Stimulated activated CD8-positive, alpha-beta memory T cell treated with anti-CD3 and anti-CD28 coated beads, Interleukin-7, amount 100 ng/mL, for 48 hours (primary cell): ENCODE data around the gene NHSL2.

Experiments
- DNase-seq, 2 donors: peaks; one replicate each; pipeline ENCODE4 v3.0.0-alpha.2; 2020; ENCODE audit warnings: low read depth in 1 of 2; ENCODE audit errors: extremely low read depth in 1 of 2

Gene NHSL2

GRCh38 chrX:72102126-72102525, 191.5 kb downstream of the NHSL2 start:
- DNase-seq: no peak

GRCh38 chrX:72102760-72103159, 192.1 kb downstream of the NHSL2 start:
- DNase-seq: no peak

GRCh38 chrX:72105436-72105835, 194.8 kb downstream of the NHSL2 start:
- DNase-seq: peak in 1 of 2 donors; percentile 25

GRCh38 chrX:72107320-72107719, 196.7 kb downstream of the NHSL2 start:
- no peak for DNase-seq

- DNase-seq: no peak
Observed at GRCh38 chrX:72107841-72108595, 197.4 kb downstream of the NHSL2 start.

- no peak for DNase-seq
Observed at GRCh38 chrX:72108666-72109065, 198.0 kb downstream of the NHSL2 start.

GRCh38 chrX:72110051-72110875, 199.6 kb downstream of the NHSL2 start:
- DNase-seq: no peak

- no peak for DNase-seq
Observed at GRCh38 chrX:72110876-72111708, 200.4 kb downstream of the NHSL2 start.

GRCh38 chrX:72113461-72113860, 202.8 kb downstream of the NHSL2 start:
- no peak for DNase-seq

GRCh38 chrX:72114306-72114705, 203.7 kb downstream of the NHSL2 start:
- DNase-seq: no peak

GRCh38 chrX:72114807-72115206, 204.2 kb downstream of the NHSL2 start:
- DNase-seq: no peak

GRCh38 chrX:72115380-72115779, 204.7 kb downstream of the NHSL2 start:
- DNase-seq: no peak

- DNase-seq: no peak
Observed at GRCh38 chrX:72117636-72118210, 207.1 kb downstream of the NHSL2 start.

GRCh38 chrX:72120837-72121236, 210.2 kb downstream of the NHSL2 start:
- no peak for DNase-seq

- DNase-seq: no peak
Observed at GRCh38 chrX:72121383-72121782, 210.7 kb downstream of the NHSL2 start.

- DNase-seq: no peak
Observed at GRCh38 chrX:72122621-72123337, 212.1 kb downstream of the NHSL2 start.

- DNase-seq: no peak
Observed at GRCh38 chrX:72123471-72124185, 213.0 kb downstream of the NHSL2 start.

- DNase-seq: no peak
Observed at GRCh38 chrX:72124540-72125201, 214.0 kb downstream of the NHSL2 start.
